GM10266 (cell line): Measurements from ENCODE around the gene DEK.
"Not testable (repeated sequence)": the region's sequence is repeated elsewhere in the genome, so short reads cannot be mapped to it uniquely, and the experiment has no call there.

Experiments used
- DNase-seq: peaks from one replicate; pipeline ENCODE4 v3.0.0; 2012; ENCODE audit errors: extremely low spot score
- TF ChIP-seq, protein P1 (sequence below): IDR thresholded peaks from 2 replicates; pipeline ENCODE4 v1.5.1; 2012; ENCODE audit warnings: mild to moderate bottlenecking, low read depth; ENCODE audit not compliant: control insufficient read depth, insufficient read depth; ENCODE audit errors: missing control alignments

The DEK gene

GRCh38 chr6:18182568-18182967 is 81.8 kb downstream of the DEK start:
- TF ChIP-seq, protein P1, sequence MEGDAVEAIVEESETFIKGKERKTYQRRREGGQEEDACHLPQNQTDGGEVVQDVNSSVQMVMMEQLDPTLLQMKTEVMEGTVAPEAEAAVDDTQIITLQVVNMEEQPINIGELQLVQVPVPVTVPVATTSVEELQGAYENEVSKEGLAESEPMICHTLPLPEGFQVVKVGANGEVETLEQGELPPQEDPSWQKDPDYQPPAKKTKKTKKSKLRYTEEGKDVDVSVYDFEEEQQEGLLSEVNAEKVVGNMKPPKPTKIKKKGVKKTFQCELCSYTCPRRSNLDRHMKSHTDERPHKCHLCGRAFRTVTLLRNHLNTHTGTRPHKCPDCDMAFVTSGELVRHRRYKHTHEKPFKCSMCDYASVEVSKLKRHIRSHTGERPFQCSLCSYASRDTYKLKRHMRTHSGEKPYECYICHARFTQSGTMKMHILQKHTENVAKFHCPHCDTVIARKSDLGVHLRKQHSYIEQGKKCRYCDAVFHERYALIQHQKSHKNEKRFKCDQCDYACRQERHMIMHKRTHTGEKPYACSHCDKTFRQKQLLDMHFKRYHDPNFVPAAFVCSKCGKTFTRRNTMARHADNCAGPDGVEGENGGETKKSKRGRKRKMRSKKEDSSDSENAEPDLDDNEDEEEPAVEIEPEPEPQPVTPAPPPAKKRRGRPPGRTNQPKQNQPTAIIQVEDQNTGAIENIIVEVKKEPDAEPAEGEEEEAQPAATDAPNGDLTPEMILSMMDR, result no peak
- no peak for DNase-seq

GRCh38 chr6:18179770-18180356 is 84.5 kb downstream of the DEK start:
- TF ChIP-seq, protein P1, result no peak
- DNase-seq, result no peak

GRCh38 chr6:18178960-18179615 is 85.2 kb downstream of the DEK start:
- TF ChIP-seq, protein P1, result no peak
- DNase-seq, result no peak

GRCh38 chr6:18177286-18177965 is 86.9 kb downstream of the DEK start:
- TF ChIP-seq, protein P1, result no peak

GRCh38 chr6:18176198-18176597 is 88.1 kb downstream of the DEK start:
- not testable (repeated sequence) for DNase-seq

More at GRCh38 chr6:18177286-18177965, 86.9 kb downstream of the DEK start:
- DNase-seq, result no peak
